Fibroblast of mammary gland (primary cell): Measurements from ENCODE around the gene MRPL4.

Experiments used
- DNase-seq: peaks from one replicate; pipeline ENCODE4 v3.0.0-alpha.2; 2010; ENCODE audit warnings: low read depth
- H3K4me3 ChIP-seq: 2 replicates; pipeline ENCODE4 v1.5.1; 2011; ENCODE audit warnings: low read depth, mild to moderate bottlenecking, low read length, moderate library complexity; ENCODE audit not compliant: control insufficient read depth
- TF ChIP-seq, protein P1 (sequence below): conservative IDR thresholded peaks from 2 replicates; pipeline ENCODE4 v1.5.1; 2011; ENCODE audit warnings: low read depth, low read length, inconsistent platforms; ENCODE audit not compliant: control insufficient read depth, insufficient read depth

The MRPL4 gene

DNA sequence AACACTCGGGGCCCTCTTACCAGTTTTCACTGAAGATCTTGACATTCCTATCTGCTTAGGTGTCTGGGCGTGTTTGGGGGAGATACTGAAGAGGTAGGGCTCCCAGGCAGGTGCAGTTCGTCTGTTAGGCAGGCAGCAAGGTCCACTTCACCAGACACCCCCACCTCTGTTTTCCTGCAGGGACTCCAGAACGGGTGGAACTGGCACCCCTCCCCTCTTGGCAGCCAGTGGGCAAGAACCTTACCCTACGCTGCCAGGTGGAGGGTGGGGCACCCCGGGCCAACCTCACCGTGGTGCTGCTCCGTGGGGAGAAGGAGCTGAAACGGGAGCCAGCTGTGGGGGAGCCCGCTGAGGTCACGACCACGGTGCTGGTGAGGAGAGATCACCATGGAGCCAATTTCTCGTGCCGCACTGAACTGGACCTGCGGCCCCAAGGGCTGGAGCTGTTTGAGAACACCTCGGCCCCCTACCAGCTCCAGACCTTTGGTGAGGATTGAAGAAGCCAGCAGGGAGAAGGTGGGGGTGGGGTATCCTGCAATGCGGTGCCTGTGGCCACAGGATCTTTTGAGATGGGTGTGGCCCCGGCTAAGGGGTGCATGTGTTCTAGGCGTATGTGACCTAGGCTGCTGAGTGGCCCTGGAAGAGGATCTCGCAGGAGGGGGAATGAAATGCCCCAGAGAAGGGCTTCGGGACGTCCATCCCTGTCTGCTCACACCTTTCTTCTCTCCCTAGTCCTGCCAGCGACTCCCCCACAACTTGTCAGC, 31.5 kb downstream of the MRPL4 start:
- TF ChIP-seq, protein P1, sequence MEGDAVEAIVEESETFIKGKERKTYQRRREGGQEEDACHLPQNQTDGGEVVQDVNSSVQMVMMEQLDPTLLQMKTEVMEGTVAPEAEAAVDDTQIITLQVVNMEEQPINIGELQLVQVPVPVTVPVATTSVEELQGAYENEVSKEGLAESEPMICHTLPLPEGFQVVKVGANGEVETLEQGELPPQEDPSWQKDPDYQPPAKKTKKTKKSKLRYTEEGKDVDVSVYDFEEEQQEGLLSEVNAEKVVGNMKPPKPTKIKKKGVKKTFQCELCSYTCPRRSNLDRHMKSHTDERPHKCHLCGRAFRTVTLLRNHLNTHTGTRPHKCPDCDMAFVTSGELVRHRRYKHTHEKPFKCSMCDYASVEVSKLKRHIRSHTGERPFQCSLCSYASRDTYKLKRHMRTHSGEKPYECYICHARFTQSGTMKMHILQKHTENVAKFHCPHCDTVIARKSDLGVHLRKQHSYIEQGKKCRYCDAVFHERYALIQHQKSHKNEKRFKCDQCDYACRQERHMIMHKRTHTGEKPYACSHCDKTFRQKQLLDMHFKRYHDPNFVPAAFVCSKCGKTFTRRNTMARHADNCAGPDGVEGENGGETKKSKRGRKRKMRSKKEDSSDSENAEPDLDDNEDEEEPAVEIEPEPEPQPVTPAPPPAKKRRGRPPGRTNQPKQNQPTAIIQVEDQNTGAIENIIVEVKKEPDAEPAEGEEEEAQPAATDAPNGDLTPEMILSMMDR = no peak
- DNase-seq = no peak
- H3K4me3 ChIP-seq = no peak overlapping the region

DNA sequence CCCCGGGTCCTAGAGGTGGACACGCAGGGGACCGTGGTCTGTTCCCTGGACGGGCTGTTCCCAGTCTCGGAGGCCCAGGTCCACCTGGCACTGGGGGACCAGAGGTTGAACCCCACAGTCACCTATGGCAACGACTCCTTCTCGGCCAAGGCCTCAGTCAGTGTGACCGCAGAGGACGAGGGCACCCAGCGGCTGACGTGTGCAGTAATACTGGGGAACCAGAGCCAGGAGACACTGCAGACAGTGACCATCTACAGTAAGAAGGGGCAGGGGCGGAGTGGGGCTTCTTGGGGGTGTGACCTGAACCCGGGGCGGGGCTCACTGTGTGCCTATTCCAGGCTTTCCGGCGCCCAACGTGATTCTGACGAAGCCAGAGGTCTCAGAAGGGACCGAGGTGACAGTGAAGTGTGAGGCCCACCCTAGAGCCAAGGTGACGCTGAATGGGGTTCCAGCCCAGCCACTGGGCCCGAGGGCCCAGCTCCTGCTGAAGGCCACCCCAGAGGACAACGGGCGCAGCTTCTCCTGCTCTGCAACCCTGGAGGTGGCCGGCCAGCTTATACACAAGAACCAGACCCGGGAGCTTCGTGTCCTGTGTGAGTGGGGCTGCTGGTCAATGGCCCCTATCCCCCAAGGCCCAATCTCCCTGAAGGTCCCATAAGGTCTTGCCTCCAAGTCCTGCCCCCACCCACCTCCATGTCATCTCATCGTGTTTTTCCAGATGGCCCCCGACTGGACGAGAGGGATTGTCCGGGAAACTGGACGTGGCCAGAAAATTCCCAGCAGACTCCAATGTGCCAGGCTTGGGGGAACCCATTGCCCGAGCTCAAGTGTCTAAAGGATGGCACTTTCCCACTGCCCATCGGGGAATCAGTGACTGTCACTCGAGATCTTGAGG, 32.3 kb downstream of the MRPL4 start:
- DNase-seq = no peak
- no peak overlapping the region for H3K4me3 ChIP-seq
- TF ChIP-seq, protein P1 = no peak

DNA sequence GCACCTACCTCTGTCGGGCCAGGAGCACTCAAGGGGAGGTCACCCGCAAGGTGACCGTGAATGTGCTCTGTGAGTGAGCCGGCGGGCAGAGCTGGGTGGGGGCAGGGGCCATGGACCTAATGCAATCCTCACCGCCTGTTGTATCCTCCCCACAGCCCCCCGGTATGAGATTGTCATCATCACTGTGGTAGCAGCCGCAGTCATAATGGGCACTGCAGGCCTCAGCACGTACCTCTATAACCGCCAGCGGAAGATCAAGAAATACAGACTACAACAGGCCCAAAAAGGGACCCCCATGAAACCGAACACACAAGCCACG, 32.9 kb downstream of the MRPL4 start:
- DNase-seq = no peak
- TF ChIP-seq, protein P1 = no peak
- H3K4me3 ChIP-seq = no peak overlapping the region

DNA sequence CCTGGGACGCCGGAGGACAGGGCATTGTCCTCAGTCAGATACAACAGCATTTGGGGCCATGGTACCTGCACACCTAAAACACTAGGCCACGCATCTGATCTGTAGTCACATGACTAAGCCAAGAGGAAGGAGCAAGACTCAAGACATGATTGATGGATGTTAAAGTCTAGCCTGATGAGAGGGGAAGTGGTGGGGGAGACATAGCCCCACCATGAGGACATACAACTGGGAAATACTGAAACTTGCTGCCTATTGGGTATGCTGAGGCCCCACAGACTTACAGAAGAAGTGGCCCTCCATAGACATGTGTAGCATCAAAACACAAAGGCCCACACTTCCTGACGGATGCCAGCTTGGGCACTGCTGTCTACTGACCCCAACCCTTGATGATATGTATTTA, 33.4 kb downstream of the MRPL4 start:
- no peak for DNase-seq

DNA sequence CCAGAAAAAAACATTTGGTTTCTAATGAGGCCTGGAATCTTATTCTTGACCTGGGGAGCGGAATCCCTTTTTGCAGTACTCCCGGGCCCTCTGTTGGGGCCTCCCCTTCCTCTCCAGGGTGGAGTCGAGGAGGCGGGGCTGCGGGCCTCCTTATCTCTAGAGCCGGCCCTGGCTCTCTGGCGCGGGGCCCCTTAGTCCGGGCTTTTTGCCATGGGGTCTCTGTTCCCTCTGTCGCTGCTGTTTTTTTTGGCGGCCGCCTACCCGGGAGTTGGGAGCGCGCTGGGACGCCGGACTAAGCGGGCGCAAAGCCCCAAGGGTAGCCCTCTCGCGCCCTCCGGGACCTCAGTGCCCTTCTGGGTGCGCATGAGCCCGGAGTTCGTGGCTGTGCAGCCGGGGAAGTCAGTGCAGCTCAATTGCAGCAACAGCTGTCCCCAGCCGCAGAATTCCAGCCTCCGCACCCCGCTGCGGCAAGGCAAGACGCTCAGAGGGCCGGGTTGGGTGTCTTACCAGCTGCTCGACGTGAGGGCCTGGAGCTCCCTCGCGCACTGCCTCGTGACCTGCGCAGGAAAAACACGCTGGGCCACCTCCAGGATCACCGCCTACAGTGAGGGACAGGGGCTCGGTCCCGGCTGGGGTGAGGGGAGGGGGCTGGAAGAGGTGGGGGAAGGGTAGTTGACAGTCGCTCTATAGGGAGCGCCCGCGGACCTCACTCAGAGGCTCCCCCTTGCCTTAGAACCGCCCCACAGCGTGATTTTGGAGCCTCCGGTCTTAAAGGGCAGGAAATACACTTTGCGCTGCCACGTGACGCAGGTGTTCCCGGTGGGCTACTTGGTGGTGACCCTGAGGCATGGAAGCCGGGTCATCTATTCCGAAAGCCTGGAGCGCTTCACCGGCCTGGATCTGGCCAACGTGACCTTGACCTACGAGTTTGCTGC, 35.1 kb downstream of the MRPL4 start, which contains the start of gene ICAM4:
Gene ICAM4 (plus strand): TSS at position 153 of the 935 bp plus-strand sequence. CDS start 58 bp downstream, at position 211.
- TF ChIP-seq, protein P1 = no peak
- H3K4me3 ChIP-seq = no peak within 1 kb of the TSS
- DNase-seq = no peak

More for the DNA sequence above, 33.4 kb downstream of the MRPL4 start:
- no peak overlapping the region for H3K4me3 ChIP-seq
- TF ChIP-seq, protein P1 = no peak

DNA sequence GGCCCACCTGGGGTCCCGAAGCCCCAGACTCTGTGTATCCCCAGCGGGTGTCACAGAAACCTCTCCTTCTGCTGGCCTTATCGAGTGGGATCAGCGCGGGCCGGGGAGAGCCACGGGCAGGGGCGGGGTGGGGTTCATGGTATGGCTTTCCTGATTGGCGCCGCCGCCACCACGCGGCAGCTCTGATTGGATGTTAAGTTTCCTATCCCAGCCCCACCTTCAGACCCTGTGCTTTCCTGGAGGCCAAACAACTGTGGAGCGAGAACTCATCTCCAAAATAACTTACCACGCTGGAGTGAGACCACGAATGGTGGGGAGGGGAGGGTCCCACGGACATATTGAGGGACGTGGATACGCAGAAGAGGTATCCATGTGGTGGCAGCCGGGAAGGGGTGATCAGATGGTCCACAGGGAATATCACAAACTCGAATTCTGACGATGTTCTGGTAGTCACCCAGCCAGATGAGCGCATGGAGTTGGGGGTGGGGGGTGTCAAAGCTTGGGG, 36.7 kb downstream of the MRPL4 start:
- DNase-seq = peak; percentile 45
- no peak overlapping the region for H3K4me3 ChIP-seq
- TF ChIP-seq, protein P1 = no peak
